GM12878 (cell line): ENCODE data around the gene CDCA5. TPM values are rescaled to one million over a fixed set of nuclear protein-coding genes. Genes with fewer than 3 reads are reported as not detected.

Experiments used
- ATAC-seq: fragments of 200-7000 bp; cut with Tn5 transposase; 3 replicates; pipeline ENCODE4 v1.9.1; 2020; ENCODE audit warnings: mild to moderate bottlenecking, moderate library complexity
- BruUV-seq: library from RNA; stranded (reverse); fragments of 400-500 nt; replicated peaks from 2 replicates; lab custom pipeline; 2021; lab: Mats Ljungman, UMichigan
- CTCF ChIA-PET: fragments of 300-600 bp; sonication (Branson Sonifier 250); formaldehyde crosslinking; extraction: SDS; loops from one replicate; lab custom pipeline; 2021; ENCODE audit warnings: inconsistent platforms; lab: Yijun Ruan, JAX
- POLR2A ChIA-PET: fragments of 350-600 bp; formaldehyde crosslinking; extraction: SDS; loops from one replicate; lab custom pipeline; 2021; ENCODE audit warnings: inconsistent platforms; lab: Charles Lee
- RAD21 ChIA-PET: fragments of 300-600 bp; sonication (Branson Sonifier 250); formaldehyde crosslinking; loops from one replicate; lab custom pipeline; 2023; ENCODE audit warnings: antibody characterized with exemption; ENCODE audit not compliant: unreplicated experiment; lab: Charles Lee
- SMC1A ChIA-PET: fragments of 300-600 bp; sonication (Branson Sonifier 250); formaldehyde crosslinking; loops from one replicate; lab custom pipeline; 2023; ENCODE audit not compliant: unreplicated experiment, uncharacterized antibody; lab: Charles Lee
- DNase-seq: peaks from one replicate; pipeline ENCODE4 v3.0.0-alpha.2; 2011; ENCODE audit warnings: low read depth, low spot score
- FAIRE-seq: peaks from 3 replicates; lab custom pipeline; 2011; peaks lifted over from hg19 to GRCh38; lab: Jason Lieb, UNC
- H2AFZ ChIP-seq: 2 replicates; pipeline ENCODE4 v1.6.0; 2011; ENCODE audit warnings: low read depth, low read length, control low read depth; ENCODE audit not compliant: control insufficient read depth
- H3K27ac ChIP-seq: 2 replicates; pipeline ENCODE4 v1.5.1; 2011; ENCODE audit warnings: control low read depth; ENCODE audit not compliant: control insufficient read depth, insufficient read depth
- H3K27me3 ChIP-seq, 2 experiments: replicated peaks in 1 of 2; 2 replicates each; pipeline versions ENCODE4 v1.6.0 to v1.6.1; 2011; ENCODE audit warnings: low read length in 1 of 2; ENCODE audit not compliant: control insufficient read depth in 2 of 2, insufficient read depth in 2 of 2
- H3K36me3 ChIP-seq, 2 experiments: 2 replicates each; pipeline ENCODE4 v1.5.1; 2011; ENCODE audit warnings: low read length in 1 of 2; ENCODE audit not compliant: control insufficient read depth in 2 of 2, insufficient read depth in 2 of 2
- H3K4me1 ChIP-seq: 2 replicates; pipeline ENCODE4 v1.6.1; 2011; ENCODE audit warnings: mild to moderate bottlenecking, low read length, moderate library complexity, mixed read lengths; ENCODE audit not compliant: control insufficient read depth, insufficient read depth
- H3K4me2 ChIP-seq: 2 replicates; pipeline ENCODE4 v1.6.0; 2011; ENCODE audit warnings: control low read depth; ENCODE audit not compliant: control insufficient read depth, insufficient read depth
- H3K4me3 ChIP-seq: fragments of 200-600 bp; sonication (generic); 2 replicates; pipeline ENCODE4 v1.5.1; 2016
- H3K79me2 ChIP-seq: 2 replicates; pipeline ENCODE4 v1.6.0; 2011; ENCODE audit warnings: low read length; ENCODE audit not compliant: control insufficient read depth, insufficient read depth
- H3K9ac ChIP-seq: 2 replicates; pipeline ENCODE4 v1.8.0; 2011; ENCODE audit warnings: low read length, control low read depth, mixed read lengths; ENCODE audit not compliant: control insufficient read depth, insufficient read depth
- H3K9me3 ChIP-seq: replicated peaks from 3 replicates; pipeline ENCODE4 v1.5.1; 2011; ENCODE audit warnings: mild to moderate bottlenecking, low read length; ENCODE audit not compliant: control insufficient read depth, insufficient read depth
- H4K20me1 ChIP-seq: 2 replicates; pipeline ENCODE4 v1.6.0; 2011; ENCODE audit not compliant: control insufficient read depth, insufficient read depth
- CBFB ChIP-seq: IDR thresholded peaks from 2 replicates; pipeline ENCODE4 v1.6.1; 2016; ENCODE audit warnings: antibody characterized with exemption, low read depth
- CEBPB ChIP-seq, 2 experiments: fragments of 150-350 bp in 1 of 2; IDR thresholded peaks; 2 replicates each; pipeline ENCODE4 v1.6.1; 2012 to 2014; ENCODE audit warnings: low read depth in 2 of 2, low read length in 2 of 2, borderline replicate concordance in 1 of 2, inconsistent platforms in 1 of 2
- CHD2 ChIP-seq: IDR thresholded peaks from 2 replicates; pipeline ENCODE4 v1.6.1; 2011; ENCODE audit warnings: low read depth, low read length, improper control_type of control experiment, borderline replicate concordance
- CREB1 ChIP-seq: IDR thresholded peaks from 2 replicates; pipeline ENCODE4 v1.6.1; 2012; ENCODE audit warnings: low read depth, mild to moderate bottlenecking, inconsistent platforms
- E2F4 ChIP-seq: IDR thresholded peaks from 2 replicates; pipeline ENCODE4 v1.6.1; 2012; ENCODE audit warnings: low read depth, low read length, improper control_type of control experiment
- FOXM1 ChIP-seq: IDR thresholded peaks from 2 replicates; pipeline ENCODE4 v1.6.1; 2012; ENCODE audit warnings: low read depth, mild to moderate bottlenecking, inconsistent platforms, low read length, moderate library complexity
- JUNB ChIP-seq: IDR thresholded peaks from 2 replicates; pipeline ENCODE4 v1.6.1; 2016; ENCODE audit warnings: antibody characterized with exemption, mild to moderate bottlenecking
- LARP7 ChIP-seq: fragments of 450-650 bp; IDR thresholded peaks from 2 replicates; pipeline ENCODE4 v1.6.1; 2017; ENCODE audit warnings: mild to moderate bottlenecking
- MAX ChIP-seq: IDR thresholded peaks from 2 replicates; pipeline ENCODE4 v1.6.1; 2012; ENCODE audit warnings: low read depth, low read length, improper control_type of control experiment
- MLLT1 ChIP-seq: fragments of 450-650 bp; IDR thresholded peaks from 2 replicates; pipeline ENCODE4 v1.6.1; 2016; ENCODE audit warnings: mild to moderate bottlenecking
- MXI1 ChIP-seq: fragments of 150-350 bp; IDR thresholded peaks from 2 replicates; pipeline ENCODE4 v1.6.1; 2011; ENCODE audit warnings: low read depth, mild to moderate bottlenecking, inconsistent platforms, low read length, improper control_type of control experiment
- MYB ChIP-seq: fragments of 150-350 bp; IDR thresholded peaks from 2 replicates; pipeline ENCODE4 v1.6.1; 2014; ENCODE audit warnings: mild to moderate bottlenecking, low read depth, low read length, borderline replicate concordance
- RAD51 ChIP-seq: fragments of 450-650 bp; IDR thresholded peaks from 2 replicates; pipeline ENCODE4 v1.6.1; 2016; ENCODE audit warnings: moderate library complexity, mild to moderate bottlenecking, inconsistent platforms
- RBBP5 ChIP-seq: fragments of 200-600 bp; sonication (generic); conservative IDR thresholded peaks from 2 replicates; pipeline ENCODE4 v1.6.1; 2016
- SIX5 ChIP-seq: IDR thresholded peaks from 2 replicates; pipeline ENCODE4 v1.6.1; 2011; ENCODE audit warnings: mild to moderate bottlenecking, low read depth, low read length, moderate library complexity; ENCODE audit not compliant: severe bottlenecking
- SMAD1 ChIP-seq: fragments of 450-650 bp; IDR thresholded peaks from 2 replicates; pipeline ENCODE4 v1.6.1; 2018; ENCODE audit warnings: mild to moderate bottlenecking, low read depth; ENCODE audit not compliant: partially characterized antibody
- SMC3 ChIP-seq: IDR thresholded peaks from 2 replicates; pipeline ENCODE4 v1.6.1; 2011; ENCODE audit warnings: low read length, improper control_type of control experiment, borderline replicate concordance
- TCF3 ChIP-seq: IDR thresholded peaks from 2 replicates; pipeline ENCODE4 v1.6.1; 2012; ENCODE audit warnings: low read depth, mild to moderate bottlenecking, low read length, borderline replicate concordance; ENCODE audit not compliant: insufficient read depth
- ZBED1 ChIP-seq: IDR thresholded peaks from 2 replicates; pipeline ENCODE4 v1.6.1; 2016; ENCODE audit warnings: borderline replicate concordance
- ZNF622 ChIP-seq: fragments of 450-650 bp; IDR thresholded peaks from 2 replicates; pipeline ENCODE4 v1.6.1; 2017; ENCODE audit warnings: mild to moderate bottlenecking, inconsistent platforms
- WGBS: methylation state at CpG from one replicate; pipeline ENCODE4 v1.1.6; 2016; ENCODE audit warnings: low lambda C conversion rate; ENCODE audit not compliant: insufficient replicate concordance, insufficient coverage; ENCODE audit errors: missing lambda C conversion rate; 5-methylcytosine and 5-hydroxymethylcytosine counted together
- in situ Hi-C: fragments of 300-500 bp; cut with MboI; formaldehyde crosslinking; loops from 9 replicates; pipeline ENCODE4 v1.14.3; 2018; ENCODE audit warnings: mixed read lengths
- intact Hi-C: fragments of 100-400 bp; cut with micrococcal nuclease; formaldehyde crosslinking; loops from one replicate; pipeline ENCODE4 v1.14.2; 2022; ENCODE audit not compliant: unreplicated experiment
- polyA plus RNA-seq, 11 experiments: library from polyadenylated mRNA; depleted of rRNA in 4 of 11; unstranded in 6 of 11; stranded (reverse) in 5 of 11; fragments of >200 nt; fragmentation: Nextera tagmentation in 4 of 11; fragmentation: Illumina TruSeq in 1 of 11; extraction: Ambion mirVana in 4 of 11; extraction: Trizol in 1 of 11; gene quantifications; 1 replicate in 1 of 11; 2 replicates in 10 of 11; pipeline versions ENCODE4 v1.2.1 to v1.2.3, GENCODE V29; 2011 to 2016; ENCODE audit warnings: inconsistent platforms in 2 of 11, missing spikeins in 2 of 11, low read depth in 1 of 11
- total RNA-seq, 4 experiments: library from RNA; depleted of rRNA in 3 of 4; stranded (reverse); fragments of >200 nt in 3 of 4; fragmentation: Illumina TruSeq in 1 of 4; extraction: Trizol in 1 of 4; gene quantifications; 2 replicates each; pipeline versions ENCODE4 v1.2.1 to v1.2.3, GENCODE V29; 2013 to 2021

Gene CDCA5
- total and polyA plus RNA-seq, 10 of the 15 experiments (the other 5 are each of a cell fraction or from before 2014, with no cell fraction given), result 21.2 to 107 (median 64.9) TPM

- BruUV-seq, result TSS peak; percentile 57
- WGBS, result 33% methylated on average over 8 of the region's 8 CpGs
- Histone ChIP-seq H3K4me3 (peak overlapping the region; percentile 96), H4K20me1 (no peaks in the 10 kb centered on the region), H3K4me1 (peaks cover 4% of the 10 kb centered on the region), H3K27ac (no peak overlapping the region), H3K27me3 (no peaks in the 10 kb centered on the region), H2AFZ (no peak overlapping the region), H3K79me2 (peaks cover 9% of the 10 kb centered on the region), H3K4me2 (peak overlapping the region; percentile 96), H3K36me3 (0 out of 4 replicates have a peak, but pooled peaks cover 0 to 3% of the 10 kb centered on the region in 2 experiments), H3K9me3 (no peaks in the 10 kb centered on the region), H3K9ac (peak overlapping the region; percentile 69; the same call in 1 of the 2 replicates)
- ATAC-seq, result no peak
- TF ChIP-seq FOXM1, result no peak
- no peak for TF ChIP-seq SMAD1
- no peak for TF ChIP-seq MXI1
- TF ChIP-seq TCF3, result no peak
- no peak for TF ChIP-seq CEBPB (IDR thresholded peaks at IDR 0.05; ENCODE audit: borderline replicate concordance in 1 of 2, low read depth in 2 of 2, low read length in 2 of 2)
- TF ChIP-seq MYB, result no peak
- TF ChIP-seq MAX, result no peak
- no peak for TF ChIP-seq CREB1
- TF ChIP-seq JUNB, result no peak
- no peak for TF ChIP-seq RAD51
- TF ChIP-seq RBBP5, result no peak
- TF ChIP-seq SMC3, result no peak
- TF ChIP-seq MLLT1, result no peak
- no peak for TF ChIP-seq LARP7
- no peak for TF ChIP-seq CBFB
- no peak for TF ChIP-seq SIX5
- TF ChIP-seq E2F4, result no peak
- no peak for TF ChIP-seq ZBED1
- TF ChIP-seq CHD2, result no peak
- no peak for TF ChIP-seq ZNF622
- RAD21 ChIA-PET, result interaction anchor here (1.3 to 1.8 kb wide), 3 partner anchors 56 to 249 kb away, joined by 4 to 6 read pairs (median 5); partner anchors contain the start of gene SAC3D1
- CTCF ChIA-PET, result interaction anchor here (0.9 to 7.0 kb wide), 6 partner anchors 15 to 85 kb away, joined by 3 to 76 read pairs (median 10); partner anchors contain the start of genes ARL2, CAPN1, FAU and TM7SF2
- POLR2A ChIA-PET, result interaction anchor here (1.3 to 2.2 kb wide), 3 partner anchors 13 to 82 kb away, joined by 4 to 11 read pairs (median 5); partner anchors contain the start of genes ARL2, CDCA5, TM7SF2 and ZFPL1
- no peak for FAIRE-seq
- SMC1A ChIA-PET, result interaction anchor here (2.0 to 3.7 kb wide), 2 partner anchors 14 to 249 kb away, joined by 6 to 18 read pairs; partner anchors contain the start of gene TM7SF2
- intact Hi-C loops (loop anchor here (5.0 kb wide), 1 partner anchor 85 kb away; the partner anchor contains the start of gene ARL2), in situ Hi-C loops (no loop called here)
- no peak for DNase-seq
Measured at GRCh38 chr11:65096926-65097325, 13.1 kb upstream of the CDCA5 start.
